AG10803 (cell line): Measurements from ENCODE around the gene TRIM46.

Experiments used
- DNase-seq: peaks from one replicate; pipeline ENCODE4 v3.0.0; 2010; ENCODE audit warnings: low read depth
- H3K4me3 ChIP-seq: 2 replicates; pipeline ENCODE4 v1.5.1; 2011; ENCODE audit warnings: mild to moderate bottlenecking, low read length, control low read depth
- TF ChIP-seq, protein P1 (sequence below): conservative IDR thresholded peaks from 2 replicates; pipeline ENCODE4 v1.5.1; 2011; ENCODE audit warnings: mild to moderate bottlenecking, low read length, control low read depth, inconsistent platforms

TRIM46 gene

DNA sequence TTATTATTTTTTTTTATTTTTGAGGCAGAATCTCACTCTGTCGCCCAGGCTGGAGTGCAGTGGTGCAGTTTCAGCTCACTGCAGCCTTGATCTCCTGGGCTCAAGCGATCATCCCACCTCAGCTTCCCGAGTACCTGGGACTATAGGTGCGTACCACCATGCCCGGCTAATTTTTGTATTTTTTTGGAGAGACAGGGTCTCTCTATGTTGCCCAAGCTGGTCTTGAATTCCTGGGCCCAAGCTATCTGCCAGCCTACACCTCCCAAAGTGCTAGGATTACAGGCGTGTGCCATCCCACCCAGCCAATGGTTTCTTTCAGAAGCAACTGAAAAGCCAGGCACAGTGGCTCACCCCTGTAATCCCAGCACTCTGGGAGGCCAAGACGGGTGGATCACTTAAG lies 2.8 kb upstream of the TRIM46 start:
- no peak for DNase-seq
- H3K4me3 ChIP-seq = no peak overlapping the region
- TF ChIP-seq, protein P1, sequence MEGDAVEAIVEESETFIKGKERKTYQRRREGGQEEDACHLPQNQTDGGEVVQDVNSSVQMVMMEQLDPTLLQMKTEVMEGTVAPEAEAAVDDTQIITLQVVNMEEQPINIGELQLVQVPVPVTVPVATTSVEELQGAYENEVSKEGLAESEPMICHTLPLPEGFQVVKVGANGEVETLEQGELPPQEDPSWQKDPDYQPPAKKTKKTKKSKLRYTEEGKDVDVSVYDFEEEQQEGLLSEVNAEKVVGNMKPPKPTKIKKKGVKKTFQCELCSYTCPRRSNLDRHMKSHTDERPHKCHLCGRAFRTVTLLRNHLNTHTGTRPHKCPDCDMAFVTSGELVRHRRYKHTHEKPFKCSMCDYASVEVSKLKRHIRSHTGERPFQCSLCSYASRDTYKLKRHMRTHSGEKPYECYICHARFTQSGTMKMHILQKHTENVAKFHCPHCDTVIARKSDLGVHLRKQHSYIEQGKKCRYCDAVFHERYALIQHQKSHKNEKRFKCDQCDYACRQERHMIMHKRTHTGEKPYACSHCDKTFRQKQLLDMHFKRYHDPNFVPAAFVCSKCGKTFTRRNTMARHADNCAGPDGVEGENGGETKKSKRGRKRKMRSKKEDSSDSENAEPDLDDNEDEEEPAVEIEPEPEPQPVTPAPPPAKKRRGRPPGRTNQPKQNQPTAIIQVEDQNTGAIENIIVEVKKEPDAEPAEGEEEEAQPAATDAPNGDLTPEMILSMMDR = no peak

- TF ChIP-seq, protein P1 = no peak
- peak overlapping the region; percentile 98 for H3K4me3 ChIP-seq
- no peak for DNase-seq
Measured at GRCh38 chr1:155171836-155172731, 1.6 kb upstream of the TRIM46 start.

- peak; percentile 95 for DNase-seq
- TF ChIP-seq, protein P1 = peak; percentile 86
- H3K4me3 ChIP-seq = peak within 1 kb of the TSS; percentile 98
Measured at GRCh38 chr1:155172732-155173477, 744 bp upstream of the TRIM46 start, which contains the start of gene KRTCAP2. TSS of gene KRTCAP2 (minus strand) at chr1:155173304. CDS start at chr1:155173224, 80 bp downstream.

- TF ChIP-seq, protein P1 = no peak
- DNase-seq = no peak
- H3K4me3 ChIP-seq = peak overlapping the region; percentile 98
Measured at GRCh38 chr1:155174324-155175280, 953 bp downstream of the TRIM46 start.

- DNase-seq = no peak
- no peak overlapping the region for H3K4me3 ChIP-seq
Measured at GRCh38 chr1:155175281-155175926, 1.8 kb downstream of the TRIM46 start.

More at GRCh38 chr1:155175281-155175926, 1.8 kb downstream of the TRIM46 start:
- TF ChIP-seq, protein P1 = no peak
